Mesothelial cell of epicardium (in vitro differentiated cells): ENCODE measurements around the gene SLC1A4. TPM values are rescaled to one million over a fixed set of nuclear protein-coding genes. Genes with fewer than 3 reads are reported as not detected.
"Not testable (repeated sequence)": the region's sequence is repeated elsewhere in the genome, so short reads cannot be mapped to it uniquely, and the experiment has no call there.

Source experiments
- DNase-seq, 2 experiments: peaks; one replicate each; pipeline ENCODE4 v3.0.0; 2021; ENCODE audit warnings: low spot score in 2 of 2; ENCODE audit not compliant: unreplicated experiment in 2 of 2
- H3K27ac Mint-ChIP-seq: 2 replicates; pipeline ENCODE4 v1.8.0; 2021; ENCODE audit warnings: mixed read lengths
- H3K27me3 Mint-ChIP-seq: 2 replicates; pipeline ENCODE4 v1.8.0; 2021; ENCODE audit warnings: low read depth, mixed read lengths
- H3K36me3 Mint-ChIP-seq: 2 replicates; pipeline ENCODE4 v1.8.0; 2021; ENCODE audit warnings: mixed read lengths
- H3K4me1 Mint-ChIP-seq: 2 replicates; pipeline ENCODE4 v1.8.0; 2021; ENCODE audit warnings: mixed read lengths
- H3K4me3 Mint-ChIP-seq: 2 replicates; pipeline ENCODE4 v1.8.0; 2021; ENCODE audit warnings: mild to moderate bottlenecking, moderate library complexity, mixed read lengths
- H3K9me3 Mint-ChIP-seq: 2 replicates; pipeline ENCODE4 v1.8.0; 2021; ENCODE audit warnings: mixed read lengths
- CTCF ChIP-seq: fragments of 200-600 bp; sonication (generic); IDR thresholded peaks from one replicate; pipeline ENCODE4 v1.5.0; 2021; ENCODE audit warnings: antibody characterized with exemption; ENCODE audit not compliant: unreplicated experiment
- total RNA-seq: library from RNA; stranded (reverse); gene quantifications from 3 replicates; pipeline ENCODE4 v1.2.1, GENCODE V29; 2021

Gene SLC1A4
- total RNA-seq, 1 donor from 2014 or later: 5.3 TPM

DNA sequence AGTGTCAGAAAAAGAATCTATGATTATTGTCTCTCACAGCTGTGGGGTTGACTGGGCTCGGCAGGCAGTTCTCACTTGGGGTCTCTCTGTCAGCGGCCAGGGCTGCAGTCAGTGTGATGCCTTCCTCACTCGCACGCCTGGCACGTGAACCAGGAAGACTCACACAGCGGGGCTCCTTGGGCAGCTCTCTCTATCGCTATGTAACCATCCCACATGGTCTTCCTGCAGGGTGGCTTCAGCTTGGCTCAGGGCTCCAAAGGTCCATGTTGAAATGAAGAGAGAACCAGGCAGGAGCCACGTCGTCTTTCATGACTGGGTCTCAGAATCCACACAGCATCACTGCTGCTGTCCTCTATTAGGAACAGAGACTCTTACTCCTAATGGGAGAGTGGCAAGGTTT lies 30.6 kb upstream of the SLC1A4 start:
- H3K4me1 Mint-ChIP-seq: no peaks in the 10 kb centered on the region
- no peak overlapping the region for H3K4me3 Mint-ChIP-seq
- H3K9me3 Mint-ChIP-seq: peaks cover 10% of the 10 kb centered on the region
- no peak overlapping the region for H3K27ac Mint-ChIP-seq
- no peaks in the 10 kb centered on the region for H3K27me3 Mint-ChIP-seq
- H3K36me3 Mint-ChIP-seq: peaks cover 3% of the 10 kb centered on the region
- TF ChIP-seq CTCF: no peak
- DNase-seq: no peak

- Mint-ChIP-seq H3K27ac (no peak overlapping the region), H3K36me3 (no peaks in the 10 kb centered on the region)
Observed at GRCh38 chr2:64960819-64961218, 28.4 kb upstream of the SLC1A4 start.

DNA sequence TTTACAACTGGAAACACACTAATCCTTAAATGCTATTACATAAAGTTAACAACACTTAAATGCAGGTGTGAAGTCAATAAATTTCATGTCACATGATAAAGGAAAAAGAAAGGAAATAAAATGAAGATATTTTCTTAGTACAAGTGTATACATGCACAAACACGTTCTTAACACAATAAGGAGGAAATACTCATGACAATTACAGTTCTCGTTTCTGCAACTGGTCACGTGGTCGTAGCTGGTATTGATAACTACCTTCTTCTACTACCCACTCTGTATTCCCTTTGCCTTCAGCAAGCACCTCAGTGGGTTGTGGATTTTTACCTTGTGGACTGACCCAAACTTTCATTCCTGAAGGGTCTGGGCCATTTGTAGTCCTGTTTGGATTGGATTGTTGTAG lies 26.1 kb upstream of the SLC1A4 start:
- H3K4me3 Mint-ChIP-seq, DNase-seq, H3K27me3 Mint-ChIP-seq, H3K27ac Mint-ChIP-seq, H3K9me3 Mint-ChIP-seq, H3K36me3 Mint-ChIP-seq, H3K4me1 Mint-ChIP-seq: not testable (repeated sequence)

More at GRCh38 chr2:64960819-64961218, 28.4 kb upstream of the SLC1A4 start:
- H3K4me3 Mint-ChIP-seq: no peak overlapping the region
- no peaks in the 10 kb centered on the region for H3K9me3 Mint-ChIP-seq
- no peaks in the 10 kb centered on the region for H3K4me1 Mint-ChIP-seq
- no peak for DNase-seq
- no peak for TF ChIP-seq CTCF
- H3K27me3 Mint-ChIP-seq: no peaks in the 10 kb centered on the region

DNA sequence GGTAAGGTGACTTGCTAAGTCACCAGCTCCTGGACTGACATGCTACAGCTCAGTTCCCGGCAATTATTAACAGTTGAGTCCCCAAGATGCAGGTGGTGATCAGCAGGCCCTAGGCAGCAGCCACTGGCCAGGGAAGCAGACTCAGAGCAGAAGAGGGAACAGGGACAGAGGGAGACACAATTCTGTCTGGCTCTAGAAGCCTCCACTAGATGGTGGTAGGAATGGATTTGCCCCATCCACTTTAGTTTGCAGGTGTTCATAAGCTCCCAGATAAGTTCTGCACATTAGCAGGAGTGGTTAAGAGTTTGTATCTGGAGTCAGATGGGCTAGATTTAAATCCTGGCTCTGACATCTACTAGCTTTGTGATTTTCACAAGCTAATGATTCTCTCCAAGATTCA lies 25.5 kb upstream of the SLC1A4 start:
- no peaks in the 10 kb centered on the region for H3K27me3 Mint-ChIP-seq

DNA sequence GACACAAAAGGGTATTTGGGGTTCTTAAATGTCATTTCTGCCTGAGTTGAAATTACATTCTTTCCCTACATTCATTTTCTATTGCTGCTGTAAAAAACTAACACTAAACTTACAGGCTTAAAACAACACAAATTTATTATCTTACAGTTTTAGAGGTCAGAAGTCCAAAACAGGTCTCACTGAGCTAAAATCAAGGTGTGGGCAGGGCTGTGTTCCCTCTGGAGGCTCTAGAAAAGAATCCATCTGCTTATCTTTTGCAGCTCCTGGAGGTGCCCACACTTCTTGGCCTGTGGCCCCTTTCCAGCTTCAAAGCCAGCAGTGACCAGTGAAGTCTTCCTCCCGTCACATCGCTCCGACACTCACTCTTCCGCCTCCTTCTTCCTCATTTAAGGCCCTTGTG lies 23.2 kb upstream of the SLC1A4 start:
- H3K4me3 Mint-ChIP-seq: no peak overlapping the region
- no peaks in the 10 kb centered on the region for H3K4me1 Mint-ChIP-seq
- DNase-seq: no peak
- H3K9me3 Mint-ChIP-seq: no peaks in the 10 kb centered on the region
- H3K36me3 Mint-ChIP-seq: no peaks in the 10 kb centered on the region
- no peak overlapping the region for H3K27ac Mint-ChIP-seq
- TF ChIP-seq CTCF: no peak
- H3K27me3 Mint-ChIP-seq: no peaks in the 10 kb centered on the region

More for the DNA sequence above, 25.5 kb upstream of the SLC1A4 start:
- DNase-seq: no peak
- Mint-ChIP-seq H3K36me3 (no peaks in the 10 kb centered on the region), H3K27ac (no peak overlapping the region), H3K4me3 (no peak overlapping the region), H3K4me1 (no peaks in the 10 kb centered on the region), H3K9me3 (no peaks in the 10 kb centered on the region)
- TF ChIP-seq CTCF: no peak

DNA sequence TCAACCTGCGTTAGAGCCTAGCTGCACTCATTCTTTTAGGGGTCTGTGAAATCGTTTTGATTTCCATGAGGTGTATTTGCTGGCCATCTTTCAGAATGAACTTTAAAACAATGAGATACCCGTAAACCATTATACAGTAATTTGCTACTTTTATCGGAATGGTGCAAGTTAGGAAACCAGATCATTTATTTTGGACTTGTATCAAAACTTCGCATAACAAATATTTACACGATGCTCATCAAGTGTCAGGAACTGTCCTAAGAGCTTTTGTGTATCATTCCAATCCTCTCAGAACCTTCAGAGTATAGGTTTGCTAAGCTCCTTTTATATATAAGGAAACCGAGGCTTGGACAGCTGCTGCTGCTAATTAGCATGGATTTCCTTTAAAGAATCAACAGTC lies 22.4 kb upstream of the SLC1A4 start:
- no peak for DNase-seq
- Mint-ChIP-seq H3K4me3 (no peak overlapping the region), H3K9me3 (no peaks in the 10 kb centered on the region), H3K36me3 (no peaks in the 10 kb centered on the region), H3K27ac (no peak overlapping the region), H3K27me3 (no peaks in the 10 kb centered on the region), H3K4me1 (no peaks in the 10 kb centered on the region)
- no peak for TF ChIP-seq CTCF
